K562 (cell line): ENCODE results near the gene NEB. TPM values are rescaled to one million over a fixed set of nuclear protein-coding genes. Genes with fewer than 3 reads are reported as not detected.

Experiments
- ATAC-seq: fragments of 200-7000 bp; cut with Tn5 transposase; 3 replicates; pipeline ENCODE4 v1.9.1; 2020; ENCODE audit warnings: moderate library complexity
- BruUV-seq: library from RNA; stranded (reverse); fragments of 400-500 nt; replicated peaks from 2 replicates; lab custom pipeline; 2021; lab: Mats Ljungman, UMichigan
- CTCF ChIA-PET: fragments of 300-600 bp; formaldehyde crosslinking; extraction: SDS; loops from one replicate; lab custom pipeline; 2021; ENCODE audit warnings: low intra/inter-chr PET ratio; lab: Yijun Ruan, JAX
- POLR2A ChIA-PET: fragments of 300-600, 350-650 bp; sonication (Branson Sonifier 250); formaldehyde crosslinking; extraction: SDS; loops from one replicate; lab custom pipeline; 2021; ENCODE audit warnings: antibody characterized with exemption, inconsistent platforms; lab: Yijun Ruan, JAX
- DNase-seq, 4 experiments: peaks; one replicate each; pipeline versions ENCODE4 v3.0.0 to v3.0.0-alpha.2; 2011 to 2018; ENCODE audit warnings: low spot score in 3 of 4, mixed read lengths in 3 of 4; ENCODE audit errors: extremely low read depth in 1 of 4
- FAIRE-seq: peaks from 2 replicates; lab custom pipeline; 2011; peaks lifted over from hg19 to GRCh38; lab: Jason Lieb, UNC
- H2AFZ ChIP-seq: 2 replicates; pipeline ENCODE4 v1.6.0; 2011; ENCODE audit warnings: low read depth, low read length, control low read depth, inconsistent platforms
- H3K27ac ChIP-seq: fragments of 200-600 bp; 3 replicates; pipeline ENCODE4 v1.8.0; 2011; ENCODE audit warnings: low read depth, mild to moderate bottlenecking, control low read depth, inconsistent platforms, low read length, moderate library complexity, mixed read lengths; ENCODE audit errors: extremely low read depth
- H3K27me3 ChIP-seq, 2 experiments: fragments of 300-600 bp in 1 of 2; 2 replicates in 1 of 2; 3 replicates in 1 of 2; pipeline versions ENCODE4 v1.6.0 to v1.8.0; 2011; ENCODE audit warnings: inconsistent platforms in 2 of 2, low read length in 2 of 2, mild to moderate bottlenecking in 1 of 2, mixed read lengths in 1 of 2, moderate library complexity in 1 of 2; ENCODE audit not compliant: control insufficient read depth in 2 of 2, insufficient read depth in 2 of 2
- H3K36me3 ChIP-seq: fragments of 300-600 bp; 3 replicates; pipeline ENCODE4 v1.8.0; 2011; ENCODE audit warnings: mild to moderate bottlenecking, low read length, inconsistent platforms; ENCODE audit not compliant: control insufficient read depth, insufficient read depth
- H3K4me1 ChIP-seq, 2 experiments: fragments of 200-600 bp in 1 of 2; replicated peaks in 1 of 2; 2 replicates in 1 of 2; 3 replicates in 1 of 2; pipeline versions ENCODE4 v1.5.1 to v1.8.0; 2011; ENCODE audit warnings: inconsistent platforms in 2 of 2, low read length in 2 of 2, mild to moderate bottlenecking in 1 of 2, mixed read lengths in 1 of 2, moderate library complexity in 1 of 2; ENCODE audit not compliant: control insufficient read depth in 2 of 2, insufficient read depth in 2 of 2
- H3K4me2 ChIP-seq: 2 replicates; pipeline ENCODE4 v1.6.1; 2011; ENCODE audit warnings: low read length, control low read depth, inconsistent platforms, mixed read lengths; ENCODE audit not compliant: insufficient read depth
- H3K4me3 ChIP-seq: fragments of 200-600 bp; sonication (generic), shearing (Covaris generic); 2 replicates; pipeline ENCODE4 v1.5.1; 2016; ENCODE audit warnings: control low read depth, inconsistent platforms
- H3K79me2 ChIP-seq: fragments of 200-600 bp; 3 replicates; pipeline ENCODE4 v1.8.0; 2011; ENCODE audit warnings: low read length, inconsistent platforms; ENCODE audit not compliant: control insufficient read depth, insufficient read depth
- H3K9ac ChIP-seq, 2 experiments: 2 replicates each; pipeline versions ENCODE4 v1.6.0 to v1.6.1; 2011; ENCODE audit warnings: low read depth in 2 of 2, low read length in 2 of 2, control low read depth in 1 of 2, inconsistent platforms in 1 of 2, mild to moderate bottlenecking in 1 of 2, mixed read lengths in 1 of 2; ENCODE audit not compliant: insufficient read depth in 1 of 2
- H3K9me1 ChIP-seq: one replicate; pipeline ENCODE4 v1.6.0; 2011; ENCODE audit warnings: inconsistent platforms, mild to moderate bottlenecking, low read length, moderate library complexity; ENCODE audit not compliant: control insufficient read depth, insufficient read depth
- H3K9me3 ChIP-seq: replicated peaks from 2 replicates; pipeline ENCODE4 v1.5.1; 2011; ENCODE audit warnings: low read depth, low read length, inconsistent platforms; ENCODE audit not compliant: control insufficient read depth, insufficient read depth
- H4K20me1 ChIP-seq: replicated peaks from 2 replicates; pipeline ENCODE4 v1.6.1; 2011; ENCODE audit warnings: low read length, inconsistent platforms, mixed read lengths; ENCODE audit not compliant: control insufficient read depth, insufficient read depth
- CHCHD3 ChIP-seq: fragments of 250-450 bp; sonication (Bioruptor Pico); IDR thresholded peaks from 2 replicates; pipeline ENCODE4 v2.1.2; 2022; ENCODE audit warnings: mild to moderate bottlenecking
- COPS2 ChIP-seq: fragments of 450-650 bp; conservative IDR thresholded peaks from 2 replicates; pipeline ENCODE4 v1.6.1; 2016; ENCODE audit warnings: mild to moderate bottlenecking, moderate library complexity
- CREBBP ChIP-seq: IDR thresholded peaks from one replicate; pipeline ENCODE4 v1.6.1; 2012; ENCODE audit warnings: low read depth, mild to moderate bottlenecking, control low read depth, inconsistent platforms, low read length
- FOXJ2 ChIP-seq: fragments of 200-800 bp; sonication (Bioruptor generic); IDR thresholded peaks from 2 replicates; pipeline ENCODE4 v1.6.1; 2016; ENCODE audit warnings: missing genetic modification characterization, missing compliant biosample characterization
- HOXB6 ChIP-seq: fragments of 250-450 bp; sonication (Bioruptor Pico); IDR thresholded peaks from 2 replicates; pipeline ENCODE4 v1.5.1; 2022; ENCODE audit warnings: mild to moderate bottlenecking, borderline replicate concordance
- NCOR1 ChIP-seq: fragments of 450-650 bp; IDR thresholded peaks from 2 replicates; pipeline ENCODE4 v1.6.1; 2016; ENCODE audit warnings: mild to moderate bottlenecking, moderate library complexity
- SAP30 ChIP-seq: fragments of 200-600 bp; sonication (generic); IDR thresholded peaks from 2 replicates; pipeline ENCODE4 v1.6.1; 2012; ENCODE audit warnings: borderline replicate concordance, low read depth, mild to moderate bottlenecking, moderate library complexity, low read length, control low read depth, inconsistent platforms; ENCODE audit not compliant: insufficient read depth, poor library complexity, severe bottlenecking
- SOX6 ChIP-seq: fragments of 450-650 bp; IDR thresholded peaks from 2 replicates; pipeline ENCODE4 v1.6.1; 2014; ENCODE audit warnings: mild to moderate bottlenecking
- TCF7L2 ChIP-seq: fragments of 150-350 bp; IDR thresholded peaks from 2 replicates; pipeline ENCODE4 v1.6.1; 2016; ENCODE audit warnings: low read depth, mild to moderate bottlenecking, low read length, moderate library complexity
- YBX1 ChIP-seq: fragments of 450-650 bp; IDR thresholded peaks from 2 replicates; pipeline ENCODE4 v1.7.1; 2016; ENCODE audit warnings: mild to moderate bottlenecking
- ZNF282 ChIP-seq: sonication (generic); formaldehyde crosslinking; IDR thresholded peaks from 2 replicates; pipeline ENCODE4 v1.8.1; 2023; ENCODE audit warnings: missing genetic modification reagents
- WGBS: fragments of 100-300 bp; shearing (Covaris generic); methylation state at CpG from one replicate; pipeline ENCODE4 v1.1.6; 2016; ENCODE audit warnings: low coverage, mixed read lengths; ENCODE audit not compliant: insufficient coverage; ENCODE audit errors: missing lambda C conversion rate; 5-methylcytosine and 5-hydroxymethylcytosine counted together
- in situ Hi-C: fragments of 300-500 bp; cut with MboI; formaldehyde crosslinking; loops from 4 replicates; pipeline ENCODE4 v1.15.0; 2018; ENCODE audit warnings: inconsistent platforms, mixed read lengths
- intact Hi-C: fragments of 100-400 bp; cut with micrococcal nuclease; formaldehyde crosslinking; loops from 2 replicates; pipeline ENCODE4 v1.14.2; 2022
- polyA plus RNA-seq, 8 experiments: library from polyadenylated mRNA; depleted of rRNA in 4 of 8; stranded (reverse) in 5 of 8; unstranded in 3 of 8; fragments of >200 nt; fragmentation: Nextera tagmentation in 2 of 8; fragmentation: Illumina TruSeq in 1 of 8; extraction: Ambion mirVana in 2 of 8; extraction: Trizol in 1 of 8; gene quantifications; 2 replicates each; pipeline versions ENCODE4 v1.2.1 to v1.2.3, GENCODE V29; 2011 to 2014; ENCODE audit warnings: inconsistent platforms in 1 of 8, missing spikeins in 1 of 8
- total RNA-seq, 7 experiments: library from RNA; depleted of rRNA in 6 of 7; stranded (reverse); fragments of >200 nt in 6 of 7; fragmentation: Illumina TruSeq in 2 of 7; extraction: Trizol in 2 of 7; gene quantifications; 2 replicates each; pipeline versions ENCODE4 v1.2.1 to v1.2.3, GENCODE V29; 2011 to 2021; ENCODE audit warnings: low replicate concordance in 1 of 7
- TF ChIP-seq, protein P1 (sequence below): sonication (generic); formaldehyde crosslinking; IDR thresholded peaks from 2 replicates; pipeline ENCODE4 v1.8.1; 2022; ENCODE audit warnings: missing genetic modification reagents
- TF ChIP-seq, protein P2 (sequence below): fragments of 250-450 bp; sonication (Bioruptor Pico); IDR thresholded peaks from 2 replicates; pipeline ENCODE4 v1.8.0; 2021; ENCODE audit warnings: moderate library complexity, mild to moderate bottlenecking, inconsistent platforms

The NEB gene
- total and polyA plus RNA-seq, 9 of the 15 experiments (the other 6 are each of a cell fraction or from before 2014, with no cell fraction given), result 1.7 to 3.8 (median 2.9) TPM

DNA sequence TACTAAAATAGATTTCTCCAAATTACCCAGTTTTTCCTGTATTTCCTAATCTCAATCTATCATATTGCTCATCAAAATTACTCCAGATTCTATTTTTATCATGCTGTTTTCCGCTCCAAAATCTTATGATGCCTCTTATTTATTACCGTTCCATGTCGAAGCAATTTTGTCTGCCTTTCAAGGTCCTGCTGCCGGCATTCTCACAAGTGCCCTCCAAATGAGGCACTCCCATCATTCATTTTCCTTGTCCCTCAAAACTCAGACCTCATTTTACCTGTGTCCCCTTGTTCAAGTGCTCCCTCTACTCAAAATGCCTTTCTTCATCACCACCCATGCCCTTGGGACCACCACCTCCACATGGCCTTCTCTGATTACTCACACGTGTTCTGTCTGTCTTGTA lies 13.1 kb downstream of the NEB start:
- Histone ChIP-seq H3K9ac (no peak overlapping the region), H3K4me2 (no peak overlapping the region), H3K27me3 (0 out of 5 replicates have a peak, but pooled peaks cover 0 to 3% of the 10 kb centered on the region in 2 experiments), H3K79me2 (no peaks in the 10 kb centered on the region), H2AFZ (no peak overlapping the region), H4K20me1 (no peaks in the 10 kb centered on the region), H3K4me3 (no peak overlapping the region), H3K9me1 (no peaks in the 10 kb centered on the region), H3K27ac (no peak overlapping the region), H3K9me3 (no peaks in the 10 kb centered on the region), H3K36me3 (no peaks in the 10 kb centered on the region), H3K4me1 (peaks cover 0 to 8% of the 10 kb centered on the region in 2 experiments; a peak in 3 of 5 replicates)
- in situ Hi-C loops (no loop called here), intact Hi-C loops (no loop called here)
- CTCF ChIA-PET, result no interaction called here
- TF ChIP-seq NCOR1, result no peak
- no peak for TF ChIP-seq SOX6
- no peak for TF ChIP-seq HOXB6 (CRISPR knock-in tag)
- TF ChIP-seq SAP30, result no peak
- TF ChIP-seq YBX1, result no peak
- no peak for TF ChIP-seq ZNF282
- TF ChIP-seq CHCHD3, result no peak
- TF ChIP-seq COPS2, result no peak
- TF ChIP-seq TCF7L2, result no peak
- TF ChIP-seq, protein P1, sequence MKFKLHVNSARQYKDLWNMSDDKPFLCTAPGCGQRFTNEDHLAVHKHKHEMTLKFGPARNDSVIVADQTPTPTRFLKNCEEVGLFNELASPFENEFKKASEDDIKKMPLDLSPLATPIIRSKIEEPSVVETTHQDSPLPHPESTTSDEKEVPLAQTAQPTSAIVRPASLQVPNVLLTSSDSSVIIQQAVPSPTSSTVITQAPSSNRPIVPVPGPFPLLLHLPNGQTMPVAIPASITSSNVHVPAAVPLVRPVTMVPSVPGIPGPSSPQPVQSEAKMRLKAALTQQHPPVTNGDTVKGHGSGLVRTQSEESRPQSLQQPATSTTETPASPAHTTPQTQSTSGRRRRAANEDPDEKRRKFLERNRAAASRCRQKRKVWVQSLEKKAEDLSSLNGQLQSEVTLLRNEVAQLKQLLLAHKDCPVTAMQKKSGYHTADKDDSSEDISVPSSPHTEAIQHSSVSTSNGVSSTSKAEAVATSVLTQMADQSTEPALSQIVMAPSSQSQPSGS (CRISPR knock-in tag), result no peak
- TF ChIP-seq, protein P2, sequence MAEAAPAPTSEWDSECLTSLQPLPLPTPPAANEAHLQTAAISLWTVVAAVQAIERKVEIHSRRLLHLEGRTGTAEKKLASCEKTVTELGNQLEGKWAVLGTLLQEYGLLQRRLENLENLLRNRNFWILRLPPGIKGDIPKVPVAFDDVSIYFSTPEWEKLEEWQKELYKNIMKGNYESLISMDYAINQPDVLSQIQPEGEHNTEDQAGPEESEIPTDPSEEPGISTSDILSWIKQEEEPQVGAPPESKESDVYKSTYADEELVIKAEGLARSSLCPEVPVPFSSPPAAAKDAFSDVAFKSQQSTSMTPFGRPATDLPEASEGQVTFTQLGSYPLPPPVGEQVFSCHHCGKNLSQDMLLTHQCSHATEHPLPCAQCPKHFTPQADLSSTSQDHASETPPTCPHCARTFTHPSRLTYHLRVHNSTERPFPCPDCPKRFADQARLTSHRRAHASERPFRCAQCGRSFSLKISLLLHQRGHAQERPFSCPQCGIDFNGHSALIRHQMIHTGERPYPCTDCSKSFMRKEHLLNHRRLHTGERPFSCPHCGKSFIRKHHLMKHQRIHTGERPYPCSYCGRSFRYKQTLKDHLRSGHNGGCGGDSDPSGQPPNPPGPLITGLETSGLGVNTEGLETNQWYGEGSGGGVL, result no peak
- no peak for TF ChIP-seq FOXJ2
- TF ChIP-seq CREBBP, result no peak
- ATAC-seq, result no peak
- POLR2A ChIA-PET, result no interaction called here
- 35% methylated on average over 5 of the region's 5 CpGs for WGBS
- BruUV-seq, result no TSS peak
- FAIRE-seq, result no peak
- no peak for DNase-seq
